ENCODE results near the gene CSH1. TPM values are rescaled to one million over a fixed set of nuclear protein-coding genes. Genes with fewer than 3 reads are reported as not detected.

Gene CSH1
- total RNA-seq, 4 donors from 2014 or later, result not detected

GRCh38 chr17:63941751-63942150 is 45.4 kb upstream of the CSH1 start:
- 91 to 93% methylated on average over 23 of the region's 23 CpGs for WGBS, 2 donors
- no peak for DNase-seq (ENCODE audit: low spot score in 2 of 2)
- no peak overlapping the region for H3K4me3 ChIP-seq (ENCODE audit: low read depth, poor library complexity, severe bottlenecking)
- intact Hi-C loops (cut with DNase I; ENCODE audit: low total_unique reads), result no loop called here
- TF ChIP-seq CTCF (IDR thresholded peaks at IDR 0.05), result no peak
- no peak for TF ChIP-seq POLR2A (IDR thresholded peaks at IDR 0.05)

- no peak for DNase-seq (ENCODE audit: low spot score in 2 of 2)
- intact Hi-C loops (cut with DNase I; ENCODE audit: low total_unique reads), result no loop called here
- no peak overlapping the region for H3K4me3 ChIP-seq (ENCODE audit: low read depth, poor library complexity, severe bottlenecking)
- 96% methylated on average over 11 to 12 of the region's 12 CpGs for WGBS, 2 donors
- no peak for TF ChIP-seq POLR2A (IDR thresholded peaks at IDR 0.05)
- TF ChIP-seq CTCF (IDR thresholded peaks at IDR 0.05), result no peak
Measured at GRCh38 chr17:63941162-63941561, 44.8 kb upstream of the CSH1 start.

GRCh38 chr17:63940584-63940983 is 44.2 kb upstream of the CSH1 start:
- intact Hi-C loops (cut with DNase I; ENCODE audit: low total_unique reads), result no loop called here
- no peak overlapping the region for H3K4me3 ChIP-seq (ENCODE audit: low read depth, poor library complexity, severe bottlenecking)
- no peak for DNase-seq (ENCODE audit: low spot score in 2 of 2)
- WGBS, 2 donors, result 93 to 95% methylated on average over 10 to 12 of the region's 14 CpGs
- TF ChIP-seq CTCF (IDR thresholded peaks at IDR 0.05), result no peak
- no peak for TF ChIP-seq POLR2A (IDR thresholded peaks at IDR 0.05)

- H3K4me3 ChIP-seq (ENCODE audit: low read depth, poor library complexity, severe bottlenecking), result no peak overlapping the region
- 80 to 86% methylated on average over 6 of the region's 6 CpGs for WGBS, 2 donors
- DNase-seq (ENCODE audit: low spot score in 2 of 2), result no peak
- TF ChIP-seq CTCF (IDR thresholded peaks at IDR 0.05) (no peak), POLR2A (IDR thresholded peaks at IDR 0.05) (no peak)
- intact Hi-C loops (cut with DNase I; ENCODE audit: low total_unique reads), result no loop called here
Measured at GRCh38 chr17:63939884-63940283, 43.5 kb upstream of the CSH1 start.

- 87 to 93% methylated on average over 9 of the region's 9 CpGs for WGBS, 2 donors
- H3K4me3 ChIP-seq (ENCODE audit: low read depth, poor library complexity, severe bottlenecking), result no peak overlapping the region
- TF ChIP-seq CTCF (IDR thresholded peaks at IDR 0.05) (no peak), POLR2A (IDR thresholded peaks at IDR 0.05) (no peak)
- DNase-seq (ENCODE audit: low spot score in 2 of 2), result no peak
- intact Hi-C loops (cut with DNase I; ENCODE audit: low total_unique reads), result no loop called here
Measured at GRCh38 chr17:63939401-63939800, 43.0 kb upstream of the CSH1 start.

- no peak for TF ChIP-seq CTCF (IDR thresholded peaks at IDR 0.05)
- no peak for TF ChIP-seq POLR2A (IDR thresholded peaks at IDR 0.05)
- no peak for DNase-seq (ENCODE audit: low spot score in 2 of 2)
- intact Hi-C loops (cut with DNase I; ENCODE audit: low total_unique reads), result no loop called here
- 92 to 97% methylated on average over 4 of the region's 4 CpGs for WGBS, 2 donors
- H3K4me3 ChIP-seq (ENCODE audit: low read depth, poor library complexity, severe bottlenecking), result no peak overlapping the region
Measured at GRCh38 chr17:63937920-63938319, 41.5 kb upstream of the CSH1 start.
